CD4-positive, alpha-beta T cell (primary cell): ENCODE results near the gene BRD7. TPM values are rescaled to one million over a fixed set of nuclear protein-coding genes. Genes with fewer than 3 reads are reported as not detected.

Experiments used
- ATAC-seq: fragments of 200-7000 bp; cut with Tn5 transposase; one replicate; pipeline ENCODE4 v1.10.0; 2022; ENCODE audit warnings: mild to moderate bottlenecking; ENCODE audit not compliant: poor library complexity
- CTCF ChIA-PET: fragments of 350-600 bp; sonication (Branson Sonifier 250); formaldehyde crosslinking; loops from one replicate; lab custom pipeline; 2021; ENCODE audit warnings: antibody characterized with exemption, inconsistent platforms; lab: Charles Lee
- POLR2A ChIA-PET: fragments of 350-600 bp; sonication (Branson Sonifier 250); formaldehyde crosslinking; loops from one replicate; lab custom pipeline; 2021; ENCODE audit warnings: antibody characterized with exemption, inconsistent platforms; lab: Charles Lee
- DNase-seq, 14 experiments: peaks; one replicate each; pipeline ENCODE4 v3.0.0-alpha.2; 2013 to 2020; ENCODE audit warnings: mixed read lengths in 2 of 14
- H3K27ac ChIP-seq, 2 donors: one replicate each; pipeline versions ENCODE4 v1.5.1 to v1.7.0; 2013; ENCODE audit warnings: low read length in 2 of 2, low read depth in 1 of 2, mild to moderate bottlenecking in 1 of 2
- H3K27me3 ChIP-seq, 2 experiments: 1 replicate in 1 of 2; 2 replicates in 1 of 2; pipeline versions ENCODE4 v1.6.1 to v1.7.0; 2013; ENCODE audit warnings: low read length in 2 of 2, control low read depth in 1 of 2, mild to moderate bottlenecking in 1 of 2, moderate library complexity in 1 of 2; ENCODE audit not compliant: insufficient read depth in 2 of 2, control insufficient read depth in 1 of 2
- H3K36me3 ChIP-seq: one replicate; pipeline ENCODE4 v1.6.1; 2013; ENCODE audit warnings: low read length, control low read depth; ENCODE audit not compliant: insufficient read depth
- H3K4me1 ChIP-seq: one replicate; pipeline ENCODE4 v1.6.1; 2013; ENCODE audit warnings: low read length, control low read depth; ENCODE audit not compliant: insufficient read depth
- H3K4me3 ChIP-seq: one replicate; pipeline ENCODE4 v1.5.1; 2013; ENCODE audit warnings: mild to moderate bottlenecking, low read length, moderate library complexity
- H3K9me3 ChIP-seq, 2 experiments: 1 replicate in 1 of 2; 2 replicates in 1 of 2; pipeline versions ENCODE4 v1.6.1 to v1.7.0; 2013; ENCODE audit warnings: low read length in 2 of 2, mild to moderate bottlenecking in 2 of 2, control low read depth in 1 of 2, moderate library complexity in 1 of 2; ENCODE audit not compliant: control insufficient read depth in 1 of 2, insufficient read depth in 1 of 2
- H3K27ac Mint-ChIP-seq: one replicate; pipeline ENCODE4 v1.8.0; 2020; ENCODE audit warnings: mixed read lengths
- H3K27me3 Mint-ChIP-seq: one replicate; pipeline ENCODE4 v1.8.0; 2021; ENCODE audit warnings: mixed read lengths
- H3K36me3 Mint-ChIP-seq: one replicate; pipeline ENCODE4 v1.8.0; 2021; ENCODE audit warnings: low read depth, mixed read lengths
- H3K4me1 Mint-ChIP-seq: one replicate; pipeline ENCODE4 v1.8.0; 2021; ENCODE audit warnings: low read depth, mixed read lengths
- H3K4me3 Mint-ChIP-seq: one replicate; pipeline ENCODE4 v1.8.0; 2020; ENCODE audit warnings: mild to moderate bottlenecking, mixed read lengths
- H3K9me3 Mint-ChIP-seq: one replicate; pipeline ENCODE4 v1.8.0; 2020; ENCODE audit warnings: mixed read lengths
- intact Hi-C, 2 experiments: fragments of 100-400 bp; cut with DNase I in 1 of 2; cut with micrococcal nuclease in 1 of 2; formaldehyde crosslinking; loops; one replicate each; pipeline versions ENCODE4 v1.15.1 to v1.9.0; 2023 to 2025; cut with DNase I, micrococcal nuclease
- total RNA-seq, 174 experiments: library from RNA in 2 of 174; stranded (reverse) in 2 of 174; gene quantifications; one replicate each; pipeline ENCODE4 v1.2.3 and lab custom pipeline; 2021 to 2026
- TF ChIP-seq, protein P1 (sequence below): fragments of 200-600 bp; IDR thresholded peaks from one replicate; pipeline ENCODE4 v1.8.0; 2022; ENCODE audit warnings: antibody characterized with exemption, mild to moderate bottlenecking

BRD7 gene
- total RNA-seq, 2 experiments from 2014 or later = 95.4 to 103 TPM

DNA sequence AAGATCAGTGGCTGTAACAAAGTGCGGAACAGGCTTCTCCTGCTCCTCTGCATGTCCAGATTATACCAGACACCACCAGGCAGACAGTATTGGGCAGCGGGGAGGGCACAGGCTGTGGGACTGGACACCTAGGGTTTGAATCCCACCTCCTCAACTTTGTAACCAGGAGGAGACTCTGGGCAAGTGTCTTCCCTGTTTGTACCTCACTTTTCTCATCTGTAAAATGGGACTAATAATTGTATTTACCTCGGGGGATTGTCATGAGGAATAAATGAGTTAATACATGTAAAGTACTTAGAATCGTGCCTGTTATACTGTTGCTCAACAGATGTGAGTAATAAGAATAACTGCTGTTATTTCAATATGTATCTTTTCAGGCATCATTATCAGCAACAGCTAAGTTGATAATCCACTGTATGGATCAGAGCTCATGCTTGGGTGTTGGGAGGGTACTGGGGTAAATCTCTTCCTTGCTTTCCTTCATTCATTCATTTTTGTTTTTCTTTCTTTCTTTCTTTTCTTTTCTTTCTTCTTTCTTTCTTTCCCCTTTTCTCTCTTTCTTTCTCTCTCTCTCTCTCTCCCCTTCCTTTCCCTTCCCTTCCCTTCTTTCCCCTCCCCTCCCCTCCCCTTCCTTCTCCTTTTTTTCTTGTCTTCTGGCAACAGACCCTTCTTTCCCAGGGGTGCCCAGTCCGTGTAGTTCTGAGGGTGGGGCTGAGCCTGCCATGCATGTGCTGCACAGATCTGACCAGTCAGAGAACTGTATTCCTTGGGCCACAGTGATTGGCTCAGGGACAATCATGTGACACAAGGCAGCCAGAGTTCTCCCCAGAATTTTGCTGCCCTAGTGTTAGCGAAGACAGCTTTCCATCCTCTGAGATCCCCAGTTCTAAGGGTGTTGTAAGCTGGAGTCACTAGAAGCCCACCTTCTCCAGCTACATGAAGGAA, 25.3 kb upstream of the BRD7 start:
- Mint-ChIP-seq H3K27me3 (no peaks in the 10 kb centered on the region), H3K27ac (no peak overlapping the region), H3K4me1 (peaks cover 31% of the 10 kb centered on the region), H3K9me3 (no peaks in the 10 kb centered on the region), H3K36me3 (no peaks in the 10 kb centered on the region), H3K4me3 (no peak overlapping the region)
- DNase-seq = no peak
- TF ChIP-seq, protein P1, sequence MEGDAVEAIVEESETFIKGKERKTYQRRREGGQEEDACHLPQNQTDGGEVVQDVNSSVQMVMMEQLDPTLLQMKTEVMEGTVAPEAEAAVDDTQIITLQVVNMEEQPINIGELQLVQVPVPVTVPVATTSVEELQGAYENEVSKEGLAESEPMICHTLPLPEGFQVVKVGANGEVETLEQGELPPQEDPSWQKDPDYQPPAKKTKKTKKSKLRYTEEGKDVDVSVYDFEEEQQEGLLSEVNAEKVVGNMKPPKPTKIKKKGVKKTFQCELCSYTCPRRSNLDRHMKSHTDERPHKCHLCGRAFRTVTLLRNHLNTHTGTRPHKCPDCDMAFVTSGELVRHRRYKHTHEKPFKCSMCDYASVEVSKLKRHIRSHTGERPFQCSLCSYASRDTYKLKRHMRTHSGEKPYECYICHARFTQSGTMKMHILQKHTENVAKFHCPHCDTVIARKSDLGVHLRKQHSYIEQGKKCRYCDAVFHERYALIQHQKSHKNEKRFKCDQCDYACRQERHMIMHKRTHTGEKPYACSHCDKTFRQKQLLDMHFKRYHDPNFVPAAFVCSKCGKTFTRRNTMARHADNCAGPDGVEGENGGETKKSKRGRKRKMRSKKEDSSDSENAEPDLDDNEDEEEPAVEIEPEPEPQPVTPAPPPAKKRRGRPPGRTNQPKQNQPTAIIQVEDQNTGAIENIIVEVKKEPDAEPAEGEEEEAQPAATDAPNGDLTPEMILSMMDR = no peak
- H3K36me3 ChIP-seq = no peaks in the 10 kb centered on the region
- H3K4me3 ChIP-seq = no peak overlapping the region
- intact Hi-C loops = no loop called here
- ChIA-PET CTCF (interaction anchor here (0.8 kb wide), 1 partner anchor 20 kb away, joined by 3 read pairs; no protein-coding TSS in a partner anchor), POLR2A (no interaction called here)
- H3K27ac ChIP-seq = no peak overlapping the region
- no peaks in the 10 kb centered on the region for H3K9me3 ChIP-seq
- peaks cover 17% of the 10 kb centered on the region for H3K4me1 ChIP-seq
- H3K27me3 ChIP-seq = no peaks in the 10 kb centered on the region
- no peak for ATAC-seq

DNA sequence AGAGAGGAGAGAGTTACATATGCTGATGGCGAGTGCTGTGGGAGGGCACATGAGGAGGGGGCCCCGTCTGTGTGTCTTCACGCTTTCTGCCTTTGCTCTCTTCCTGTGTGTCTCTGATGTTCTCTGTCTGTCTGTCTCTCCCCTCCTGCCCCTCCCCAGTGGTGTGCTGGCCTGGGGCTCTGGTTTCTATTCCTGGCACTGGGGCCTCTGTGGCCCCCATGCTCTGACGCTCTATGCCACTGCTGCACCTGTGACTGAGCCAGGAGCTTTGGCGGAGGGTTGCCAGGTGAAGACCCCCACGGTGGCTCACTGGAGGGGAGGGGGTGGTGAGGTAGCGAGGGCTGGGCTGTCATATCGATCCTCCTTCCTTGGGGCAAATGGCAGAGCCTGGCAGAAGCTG, 24.6 kb upstream of the BRD7 start:
- no peak overlapping the region for H3K4me3 ChIP-seq
- H3K36me3 ChIP-seq = no peaks in the 10 kb centered on the region
- no peak for ATAC-seq
- no peaks in the 10 kb centered on the region for H3K9me3 ChIP-seq
- Mint-ChIP-seq H3K4me3 (no peak overlapping the region), H3K9me3 (no peaks in the 10 kb centered on the region), H3K27me3 (no peaks in the 10 kb centered on the region), H3K4me1 (peaks cover 27% of the 10 kb centered on the region), H3K27ac (no peak overlapping the region), H3K36me3 (no peaks in the 10 kb centered on the region)
- DNase-seq = no peak
- intact Hi-C loops = no loop called here
- ChIA-PET CTCF (no interaction called here), POLR2A (no interaction called here)
- H3K27ac ChIP-seq = no peak overlapping the region
- H3K27me3 ChIP-seq = no peaks in the 10 kb centered on the region
- H3K4me1 ChIP-seq = peaks cover 14% of the 10 kb centered on the region
- TF ChIP-seq, protein P1 = no peak

DNA sequence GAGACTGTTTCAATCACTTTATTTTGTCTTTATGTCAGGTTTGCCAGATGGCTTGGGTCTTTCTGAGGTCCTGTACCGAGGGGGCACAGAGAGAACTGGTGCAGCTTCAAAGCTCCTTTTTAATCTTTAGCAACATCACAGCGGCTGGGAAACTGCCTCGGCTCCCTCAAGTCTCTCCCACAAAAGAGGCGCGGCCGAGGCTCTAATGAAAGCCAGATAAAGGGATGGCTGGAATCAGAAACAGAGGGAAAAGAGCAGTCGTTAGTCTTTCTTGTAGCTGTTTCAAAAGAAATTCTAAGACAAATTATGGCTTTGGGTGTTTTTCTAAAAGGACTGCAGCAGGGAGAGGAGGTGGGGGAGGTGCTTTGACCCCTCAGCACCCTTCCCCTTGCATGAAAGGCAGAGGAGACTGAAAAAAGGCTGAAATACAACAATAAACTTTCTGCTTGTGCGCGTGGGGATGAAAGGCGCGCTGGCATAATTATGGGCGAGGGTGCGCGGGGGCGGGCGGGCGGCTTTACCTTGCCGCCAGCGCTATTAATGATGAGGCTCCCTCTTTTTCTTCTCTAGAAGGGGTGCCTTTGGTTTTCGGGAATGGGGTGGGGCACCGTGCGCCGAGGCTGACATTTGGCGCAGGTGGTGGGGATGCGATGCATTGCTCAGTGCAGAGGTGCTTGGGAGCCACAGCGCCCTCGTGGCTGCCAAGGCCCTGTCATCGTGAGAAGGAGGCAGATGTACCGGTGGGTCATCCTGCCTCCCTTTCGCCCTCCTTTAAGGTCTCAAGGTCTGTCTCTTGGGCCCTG, 22.3 kb upstream of the BRD7 start:
- no peak overlapping the region for H3K27ac Mint-ChIP-seq
- H3K9me3 ChIP-seq = no peaks in the 10 kb centered on the region
- H3K27ac ChIP-seq = no peak overlapping the region
- no peak overlapping the region for H3K4me3 ChIP-seq
- peaks cover 8% of the 10 kb centered on the region for H3K4me1 ChIP-seq
- POLR2A ChIA-PET = no interaction called here
- H3K36me3 Mint-ChIP-seq = no peaks in the 10 kb centered on the region
- intact Hi-C loops = no loop called here
- ATAC-seq (no peak), DNase-seq (no peak)
- no peaks in the 10 kb centered on the region for H3K36me3 ChIP-seq
- TF ChIP-seq, protein P1 = no peak
- CTCF ChIA-PET = no interaction called here
- H3K9me3 Mint-ChIP-seq = no peaks in the 10 kb centered on the region
- no peaks in the 10 kb centered on the region for H3K27me3 ChIP-seq
- peaks cover 13% of the 10 kb centered on the region for H3K4me1 Mint-ChIP-seq
- H3K4me3 Mint-ChIP-seq = no peak overlapping the region
- peaks cover 3% of the 10 kb centered on the region for H3K27me3 Mint-ChIP-seq
